Endometrial microvascular endothelial cells (primary cell): ENCODE results near the gene ATF3. TPM values are rescaled to one million over a fixed set of nuclear protein-coding genes. Genes with fewer than 3 reads are reported as not detected.

Experiments
- in situ Hi-C: cut with HindIII; loops from 2 replicates; pipeline ENCODE4 v1.10.0; 2017; ENCODE audit warnings: low sequenced_read_pairs, low pct_unique_long_range_greater_than_20kb; ENCODE audit errors: inconsistent ontology term
- total RNA-seq: library from RNA; depleted of rRNA; stranded (reverse); fragments of >200 nt; gene quantifications from one replicate; pipeline ENCODE4 v1.2.3, GENCODE V29; 2015; ENCODE audit errors: inconsistent ontology term

The ATF3 gene
- total RNA-seq, 1 donor from 2014 or later = 2.6 TPM

- in situ Hi-C loops = no loop called here
Measured at GRCh38 chr1:212605441-212606394, 2.8 kb upstream of the ATF3 start.

GRCh38 chr1:212606395-212607205 is 2.0 kb upstream of the ATF3 start:
- in situ Hi-C loops = no loop called here

- in situ Hi-C loops = no loop called here
Measured at GRCh38 chr1:212607206-212607912, 1.2 kb upstream of the ATF3 start.

- in situ Hi-C loops = no loop called here
Measured at GRCh38 chr1:212607913-212608391, 609 bp upstream of the ATF3 start.

GRCh38 chr1:212608959-212609700 is 569 bp downstream of the ATF3 start:
- in situ Hi-C loops = no loop called here

GRCh38 chr1:212609701-212610574 is 1.4 kb downstream of the ATF3 start:
- in situ Hi-C loops = loop anchor here (10.0 kb wide), 1 partner anchor 175 kb away; no protein-coding TSS in a partner anchor

GRCh38 chr1:212610575-212610967 is 2.0 kb downstream of the ATF3 start:
- in situ Hi-C loops = loop anchor here (10.0 kb wide), 1 partner anchor 174 kb away; no protein-coding TSS in a partner anchor

- in situ Hi-C loops = loop anchor here (10.0 kb wide), 1 partner anchor 174 kb away; no protein-coding TSS in a partner anchor
Measured at GRCh38 chr1:212611000-212611948, 2.7 kb downstream of the ATF3 start.

GRCh38 chr1:212612041-212612961 is 3.7 kb downstream of the ATF3 start:
- in situ Hi-C loops = loop anchor here (10.0 kb wide), 1 partner anchor 172 kb away; no protein-coding TSS in a partner anchor

- in situ Hi-C loops = loop anchor here (10.0 kb wide), 1 partner anchor 171 kb away; no protein-coding TSS in a partner anchor
Measured at GRCh38 chr1:212613440-212614335, 5.1 kb downstream of the ATF3 start.

- in situ Hi-C loops = loop anchor here (10.0 kb wide), 1 partner anchor 170 kb away; no protein-coding TSS in a partner anchor
Measured at GRCh38 chr1:212614453-212615200, 6.1 kb downstream of the ATF3 start.

- in situ Hi-C loops = loop anchor here (10.0 kb wide), 1 partner anchor 170 kb away; no protein-coding TSS in a partner anchor
Measured at GRCh38 chr1:212615201-212615470, 6.6 kb downstream of the ATF3 start.

- in situ Hi-C loops = loop anchor here (10.0 kb wide), 1 partner anchor 166 kb away; no protein-coding TSS in a partner anchor
Measured at GRCh38 chr1:212618466-212619210, 10.1 kb downstream of the ATF3 start.
